ENCODE measurements around the gene ODR4. TPM values are rescaled to one million over a fixed set of nuclear protein-coding genes. Genes with fewer than 3 reads are reported as not detected.
"Not testable (repeated sequence)": the region's sequence is repeated elsewhere in the genome, so short reads cannot be mapped to it uniquely, and the experiment has no call there.

Gene ODR4
- polyA plus RNA-seq, 1 experiment, result 16.8 TPM

GRCh38 chr1:186340772-186341171 is 34.9 kb upstream of the ODR4 start:
- Histone ChIP-seq H3K27me3 (ENCODE audit: control insufficient read depth, insufficient read depth, low read length) (no peaks in the 10 kb centered on the region), H3K9me3 (ENCODE audit: control insufficient read depth, insufficient read depth, low read length) (no peaks in the 10 kb centered on the region), H3K27ac (ENCODE audit: low read depth, low read length) (no peak overlapping the region), H3K4me3 (ENCODE audit: low read depth, low read length) (no peak overlapping the region)
- DNase-seq (ENCODE audit: low read depth, low spot score), result no peak
- TF ChIP-seq, protein P1, sequence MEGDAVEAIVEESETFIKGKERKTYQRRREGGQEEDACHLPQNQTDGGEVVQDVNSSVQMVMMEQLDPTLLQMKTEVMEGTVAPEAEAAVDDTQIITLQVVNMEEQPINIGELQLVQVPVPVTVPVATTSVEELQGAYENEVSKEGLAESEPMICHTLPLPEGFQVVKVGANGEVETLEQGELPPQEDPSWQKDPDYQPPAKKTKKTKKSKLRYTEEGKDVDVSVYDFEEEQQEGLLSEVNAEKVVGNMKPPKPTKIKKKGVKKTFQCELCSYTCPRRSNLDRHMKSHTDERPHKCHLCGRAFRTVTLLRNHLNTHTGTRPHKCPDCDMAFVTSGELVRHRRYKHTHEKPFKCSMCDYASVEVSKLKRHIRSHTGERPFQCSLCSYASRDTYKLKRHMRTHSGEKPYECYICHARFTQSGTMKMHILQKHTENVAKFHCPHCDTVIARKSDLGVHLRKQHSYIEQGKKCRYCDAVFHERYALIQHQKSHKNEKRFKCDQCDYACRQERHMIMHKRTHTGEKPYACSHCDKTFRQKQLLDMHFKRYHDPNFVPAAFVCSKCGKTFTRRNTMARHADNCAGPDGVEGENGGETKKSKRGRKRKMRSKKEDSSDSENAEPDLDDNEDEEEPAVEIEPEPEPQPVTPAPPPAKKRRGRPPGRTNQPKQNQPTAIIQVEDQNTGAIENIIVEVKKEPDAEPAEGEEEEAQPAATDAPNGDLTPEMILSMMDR (IDR thresholded peaks at IDR 0.05; ENCODE audit: low read depth, low read length), result no peak
- CTCF ChIA-PET, result interaction anchor here (4.0 kb wide), 1 partner anchor 34 kb away, joined by 24 read pairs; the partner anchor contains the start of genes ODR4 and TPR
- POLR2A ChIA-PET, result no interaction called here

DNA sequence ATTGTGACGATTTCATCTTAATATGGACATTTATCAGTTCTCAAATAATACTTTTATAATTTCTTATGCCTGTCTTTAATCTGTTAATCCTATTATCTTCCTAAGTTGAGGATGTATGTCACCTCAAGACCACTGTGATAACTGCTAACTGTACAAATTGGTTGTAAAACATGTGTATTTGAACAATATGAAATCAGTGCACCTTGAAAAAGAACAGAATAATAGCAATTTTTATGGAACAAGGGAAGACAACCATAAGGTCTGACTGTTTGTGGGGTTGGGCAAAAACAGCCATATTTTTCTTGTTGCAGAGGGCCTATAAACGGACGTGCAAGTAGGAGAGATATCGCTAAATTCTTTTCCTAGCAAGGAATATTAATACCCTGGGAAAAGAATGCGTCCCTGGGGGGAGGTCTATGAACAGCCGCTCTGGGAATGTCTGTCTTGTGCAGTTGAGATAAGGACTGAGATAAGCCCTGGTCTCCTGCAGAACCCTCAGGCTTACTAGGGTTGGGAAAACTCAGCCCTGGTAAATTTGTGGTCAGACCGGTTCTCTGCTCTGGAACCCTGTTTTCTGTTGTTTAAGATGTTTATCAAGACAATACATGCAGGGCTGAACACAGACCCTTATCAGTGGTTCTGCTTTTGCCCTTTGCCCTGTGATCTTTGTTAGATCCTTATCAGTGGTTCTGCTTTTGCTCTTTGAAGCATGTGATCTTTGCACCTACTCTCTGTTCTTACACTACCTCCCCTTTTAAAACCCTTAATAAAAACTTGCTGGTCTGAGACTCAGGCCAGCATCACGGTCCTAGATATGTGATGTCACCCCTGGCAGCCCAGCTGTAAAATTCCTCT is 27.6 kb upstream of the ODR4 start:
- H3K27ac ChIP-seq (ENCODE audit: low read depth, low read length); H3K4me3 ChIP-seq (ENCODE audit: low read depth, low read length); CTCF ChIA-PET; H3K27me3 ChIP-seq (ENCODE audit: control insufficient read depth, insufficient read depth, low read length); H3K9me3 ChIP-seq (ENCODE audit: control insufficient read depth, insufficient read depth, low read length); DNase-seq (ENCODE audit: low read depth, low spot score); POLR2A ChIA-PET: not testable (repeated sequence)

- no peaks in the 10 kb centered on the region for H3K27me3 ChIP-seq (ENCODE audit: control insufficient read depth, insufficient read depth, low read length)
- peak overlapping the region; percentile 86 for H3K4me3 ChIP-seq (ENCODE audit: low read depth, low read length)
- H3K27ac ChIP-seq (ENCODE audit: low read depth, low read length), result peak overlapping the region; percentile 86
- no peaks in the 10 kb centered on the region for H3K9me3 ChIP-seq (ENCODE audit: control insufficient read depth, insufficient read depth, low read length)
- ChIA-PET POLR2A (interaction anchor here (0.6 to 1.6 kb wide), 4 partner anchors 10 to 143 kb away, joined by 3 to 10 read pairs (median 4); no protein-coding TSS in a partner anchor), CTCF (interaction anchor here (0.6 to 2.4 kb wide), 79 partner anchors 10 to 1669 kb away, joined by 3 to 68 read pairs (median 5); partner anchors contain the start of genes PRG4 and PTGS2)
- DNase-seq (ENCODE audit: low read depth, low spot score), result no peak
- TF ChIP-seq, protein P1 (IDR thresholded peaks at IDR 0.05; ENCODE audit: low read depth, low read length), result no peak
Observed at GRCh38 chr1:186374303-186375151, 1.1 kb upstream of the ODR4 start.

DNA sequence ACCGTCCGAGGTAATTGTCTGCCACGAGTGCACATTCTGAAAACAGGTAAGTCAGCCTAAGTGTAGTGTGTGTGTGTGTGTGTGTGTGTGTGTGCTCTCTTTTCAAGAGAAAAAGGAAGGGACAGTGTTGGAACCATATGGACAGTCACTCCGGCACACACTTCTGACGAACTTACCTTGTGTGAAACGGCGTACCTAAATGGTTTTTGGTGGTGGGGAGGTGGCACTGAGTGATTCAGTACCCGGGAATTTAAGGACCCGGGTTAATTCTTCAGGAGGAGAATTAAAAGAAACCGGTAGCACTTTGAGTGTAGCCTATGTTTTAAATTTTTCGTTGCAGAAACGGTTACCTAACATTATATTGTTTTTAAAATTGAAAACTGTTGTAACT is 286 bp downstream of the ODR4 start:
- no peak for DNase-seq (ENCODE audit: low read depth, low spot score)
- no peaks in the 10 kb centered on the region for H3K9me3 ChIP-seq (ENCODE audit: control insufficient read depth, insufficient read depth, low read length)
- POLR2A ChIA-PET, result interaction anchor here (0.9 to 1.6 kb wide), 2 partner anchors 10 to 304 kb away, joined by 3 to 10 read pairs; no protein-coding TSS in a partner anchor

More for the DNA sequence above, 286 bp downstream of the ODR4 start:
- Histone ChIP-seq H3K27ac (ENCODE audit: low read depth, low read length) (peak overlapping the region; percentile 99), H3K27me3 (ENCODE audit: control insufficient read depth, insufficient read depth, low read length) (no peaks in the 10 kb centered on the region), H3K4me3 (ENCODE audit: low read depth, low read length) (peak overlapping the region; percentile 86)
- CTCF ChIA-PET, result interaction anchor here (0.7 to 2.4 kb wide), 49 partner anchors 10 to 1667 kb away, joined by 3 to 68 read pairs (median 8); partner anchors contain the start of gene PTGS2
- TF ChIP-seq, protein P1 (IDR thresholded peaks at IDR 0.05; ENCODE audit: low read depth, low read length), result no peak
